ENCODE measurements around the gene SLC41A3. TPM values are rescaled to one million over a fixed set of nuclear protein-coding genes. Genes with fewer than 3 reads are reported as not detected.

Gene SLC41A3
- total and polyA plus RNA-seq, 2 of the 4 experiments (the other 2 are of a cell fraction) = 30.5 to 43.5 TPM

GRCh38 chr3:126035362-126036050 lies 48.4 kb downstream of the SLC41A3 start:
- BruUV-seq (replicated peaks) = no TSS peak
- Histone ChIP-seq H3K4me3 (ENCODE audit: insufficient read depth, low read depth, low read length) (no peak overlapping the region), H4K8ac (ENCODE audit: low read depth in 2 of 2, low read length in 2 of 2) (no peak overlapping the region), H3K9ac (ENCODE audit: low read depth, low read length) (no peak overlapping the region), H3K36me3 (ENCODE audit: control insufficient read depth, insufficient read depth, low read length) (no peaks in the 10 kb centered on the region), H3K27ac (ENCODE audit: insufficient read depth, low read length) (no peak overlapping the region), H3K9me3 (ENCODE audit: control insufficient read depth, insufficient read depth, low read length) (no peaks in the 10 kb centered on the region), H2AK5ac (ENCODE audit: low read depth, low read length) (no peak overlapping the region), H4K20me1 (ENCODE audit: insufficient read depth, low read length) (no peaks in the 10 kb centered on the region), H2AFZ (replicated peaks; ENCODE audit: low read length, poor library complexity) (no peak overlapping the region), H2BK20ac (ENCODE audit: low read depth, low read length) (no peak overlapping the region), H3K56ac (ENCODE audit: extremely low read depth, insufficient read depth, low read length) (no peak overlapping the region), H3K4ac (ENCODE audit: low read depth, low read length) (no peak overlapping the region), H3K9me1 (ENCODE audit: insufficient read depth, low read length) (peaks cover 5% of the 10 kb centered on the region; the same call in 1 of the 2 replicates), H3K79me1 (ENCODE audit: low read depth in 1 of 2, low read length in 2 of 2) (no peaks in the 10 kb centered on the region), H3K4me2 (ENCODE audit: low read depth, low read length) (no peak overlapping the region), H2BK120ac (ENCODE audit: low read depth, low read length) (no peak overlapping the region), H4K91ac (ENCODE audit: insufficient read depth, low read depth, low read length) (no peak overlapping the region), H2BK15ac (ENCODE audit: low read depth, low read length) (no peak overlapping the region), H2BK5ac (ENCODE audit: low read depth, low read length, poor library complexity, severe bottlenecking) (no peak overlapping the region), H3K27me3 (ENCODE audit: control insufficient read depth, insufficient read depth, low read length) (no peaks in the 10 kb centered on the region), H3K18ac (ENCODE audit: low read depth, low read length) (no peak overlapping the region), H3K23ac (ENCODE audit: low read depth, low read length) (no peak overlapping the region), H4K5ac (ENCODE audit: low read depth, low read length) (no peak overlapping the region), H2AK9ac (replicated peaks; ENCODE audit: low read depth, low read length, poor library complexity) (no peak overlapping the region), H3K4me1 (ENCODE audit: control insufficient read depth, insufficient read depth, low read length) (no peaks in the 10 kb centered on the region), H3K14ac (replicated peaks; ENCODE audit: low read depth, low read length) (no peak overlapping the region)
- DNase-seq = no peak
- ATAC-seq (ENCODE audit: low read depth) = no peak
- in situ Hi-C loops (cut with MboI; ENCODE audit: low sequenced_read_pairs) = no loop called here
- POLR2A ChIA-PET (ENCODE audit: unreplicated experiment) = interaction anchor here (0.6 kb wide), 1 partner anchor 188 kb away, joined by 11 read pairs; no protein-coding TSS in a partner anchor
- intact Hi-C loops (cut with micrococcal nuclease) = no loop called here
- dilution Hi-C loops (cut with HindIII; ENCODE audit: low sequenced_read_pairs, unreplicated experiment) = no loop called here
- CTCF ChIA-PET = no interaction called here
- TF ChIP-seq CHD1 (IDR thresholded peaks at IDR 0.05; ENCODE audit: low read depth, low read length) (no peak), SMC3 (IDR thresholded peaks at IDR 0.05; ENCODE audit: low read depth, low read length) (no peak), RAD21 (IDR thresholded peaks at IDR 0.05; ENCODE audit: low read length) (no peak), RFX5 (IDR thresholded peaks at IDR 0.05; ENCODE audit: low read depth, low read length) (no peak), CEBPB (IDR thresholded peaks at IDR 0.05; ENCODE audit: low read depth, low read length) (no peak), USF2 (IDR thresholded peaks at IDR 0.05; ENCODE audit: low read depth, low read length) (no peak), MXI1 (IDR thresholded peaks at IDR 0.05; ENCODE audit: borderline replicate concordance, low read depth, low read length) (no peak), RCOR1 (IDR thresholded peaks at IDR 0.05; ENCODE audit: insufficient replicate concordance, low read length) (no peak), MAFK (IDR thresholded peaks at IDR 0.05; ENCODE audit: low read depth, low read length) (no peak), FOS (IDR thresholded peaks at IDR 0.05; ENCODE audit: low read depth, low read length) (no peak), BHLHE40 (IDR thresholded peaks at IDR 0.05; ENCODE audit: low read depth, low read length) (no peak), MAZ (IDR thresholded peaks at IDR 0.05; ENCODE audit: borderline replicate concordance, low read depth, low read length) (no peak)
- 100% methylated on average over 4 of the region's 12 CpGs; no CpG with 5 or more reads in 1 of the 2 experiments for WGBS, 2 experiments (ENCODE audit: extremely low coverage in 2 of 2, insufficient read length in 1 of 2)

All from IMR-90 (cell line).